ENCODE measurements around the gene SELE.

DNA sequence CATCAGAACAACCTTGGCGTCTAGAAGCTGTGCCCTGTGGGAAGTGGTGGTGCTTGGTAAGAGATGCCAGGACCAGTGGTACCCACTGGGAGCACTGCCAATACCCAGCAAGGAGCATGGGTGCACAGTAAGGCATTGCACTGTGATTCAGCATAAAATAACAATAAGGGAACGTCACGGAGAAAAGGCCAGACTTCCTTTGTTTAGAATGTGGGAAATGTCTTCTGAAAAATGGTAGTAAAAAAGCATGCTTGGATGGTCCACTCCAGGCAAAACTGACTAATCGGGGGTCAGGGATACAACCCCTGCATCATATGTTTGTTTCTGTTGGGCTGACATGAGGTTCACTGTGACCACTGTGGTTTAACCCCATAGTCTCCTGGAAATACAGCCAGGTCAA is 46.1 kb upstream of the SELE start:
- TF ChIP-seq, protein P1, sequence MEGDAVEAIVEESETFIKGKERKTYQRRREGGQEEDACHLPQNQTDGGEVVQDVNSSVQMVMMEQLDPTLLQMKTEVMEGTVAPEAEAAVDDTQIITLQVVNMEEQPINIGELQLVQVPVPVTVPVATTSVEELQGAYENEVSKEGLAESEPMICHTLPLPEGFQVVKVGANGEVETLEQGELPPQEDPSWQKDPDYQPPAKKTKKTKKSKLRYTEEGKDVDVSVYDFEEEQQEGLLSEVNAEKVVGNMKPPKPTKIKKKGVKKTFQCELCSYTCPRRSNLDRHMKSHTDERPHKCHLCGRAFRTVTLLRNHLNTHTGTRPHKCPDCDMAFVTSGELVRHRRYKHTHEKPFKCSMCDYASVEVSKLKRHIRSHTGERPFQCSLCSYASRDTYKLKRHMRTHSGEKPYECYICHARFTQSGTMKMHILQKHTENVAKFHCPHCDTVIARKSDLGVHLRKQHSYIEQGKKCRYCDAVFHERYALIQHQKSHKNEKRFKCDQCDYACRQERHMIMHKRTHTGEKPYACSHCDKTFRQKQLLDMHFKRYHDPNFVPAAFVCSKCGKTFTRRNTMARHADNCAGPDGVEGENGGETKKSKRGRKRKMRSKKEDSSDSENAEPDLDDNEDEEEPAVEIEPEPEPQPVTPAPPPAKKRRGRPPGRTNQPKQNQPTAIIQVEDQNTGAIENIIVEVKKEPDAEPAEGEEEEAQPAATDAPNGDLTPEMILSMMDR (IDR thresholded peaks at IDR 0.05): no peak
- TF ChIP-seq POLR2A (IDR thresholded peaks at IDR 0.05) (no peak), EP300 (IDR thresholded peaks at IDR 0.05) (no peak)

Measured in ovary (tissue), 3 donors.